Osteoblast (primary cell): ENCODE results near the gene CUL4A. TPM values are rescaled to one million over a fixed set of nuclear protein-coding genes. Genes with fewer than 3 reads are reported as not detected.

Experiments used
- DNase-seq: peaks from one replicate; pipeline ENCODE4 v3.0.0; 2011; ENCODE audit warnings: low spot score, mixed read lengths; ENCODE audit not compliant: insufficient read length; ENCODE audit errors: missing footprints
- H2AFZ ChIP-seq: 2 replicates; pipeline ENCODE4 v1.6.0; 2011; ENCODE audit warnings: mild to moderate bottlenecking, low read length
- H3K27ac ChIP-seq: 2 replicates; pipeline ENCODE4 v1.5.1; 2011; ENCODE audit warnings: mild to moderate bottlenecking, low read depth, low read length, moderate library complexity
- H3K27me3 ChIP-seq: 2 replicates; pipeline ENCODE4 v1.6.0; 2012; ENCODE audit warnings: mild to moderate bottlenecking, control low read depth, inconsistent platforms, low read length, moderate library complexity; ENCODE audit not compliant: insufficient read depth
- H3K36me3 ChIP-seq: 2 replicates; pipeline ENCODE4 v1.5.1; 2011; ENCODE audit warnings: mild to moderate bottlenecking, low read length, control low read depth, moderate library complexity; ENCODE audit not compliant: insufficient read depth
- H3K4me1 ChIP-seq: 2 replicates; pipeline ENCODE4 v1.5.1; 2011; ENCODE audit warnings: mild to moderate bottlenecking, low read length, control low read depth, moderate library complexity; ENCODE audit not compliant: insufficient read depth
- H3K4me2 ChIP-seq: 2 replicates; pipeline ENCODE4 v1.6.0; 2011; ENCODE audit warnings: mild to moderate bottlenecking, low read length; ENCODE audit not compliant: insufficient read depth
- H3K4me3 ChIP-seq: fragments of 200-600 bp; sonication (generic); 3 replicates; pipeline ENCODE4 v1.5.1; 2012; ENCODE audit warnings: mild to moderate bottlenecking, low read length, inconsistent platforms; ENCODE audit not compliant: insufficient read depth
- H3K79me2 ChIP-seq: 2 replicates; pipeline ENCODE4 v1.6.0; 2012; ENCODE audit warnings: mild to moderate bottlenecking, low read length, control low read depth, inconsistent platforms; ENCODE audit not compliant: insufficient read depth
- H3K9me3 ChIP-seq: 2 replicates; pipeline ENCODE4 v1.5.1; 2011; ENCODE audit warnings: low read depth, low read length, control low read depth
- H4K20me1 ChIP-seq: 2 replicates; pipeline ENCODE4 v1.6.0; 2012; ENCODE audit warnings: mild to moderate bottlenecking, low read length, control low read depth; ENCODE audit not compliant: insufficient read depth
- total RNA-seq: library from RNA; depleted of rRNA; stranded (reverse); fragments of >200 nt; gene quantifications from 2 replicates; pipeline ENCODE4 v1.2.3, GENCODE V29; 2012
- TF ChIP-seq, protein P1 (sequence below): IDR thresholded peaks from 2 replicates; pipeline ENCODE4 v1.5.1; 2011; ENCODE audit warnings: mild to moderate bottlenecking, low read depth, low read length, moderate library complexity; ENCODE audit errors: extremely low read depth

The CUL4A gene
- total RNA-seq, 1 donor = 128 TPM

GRCh38 chr13:113162783-113163685 is 46.4 kb upstream of the CUL4A start:
- Histone ChIP-seq H3K27ac (no peak overlapping the region), H4K20me1 (no peaks in the 10 kb centered on the region), H2AFZ (no peak overlapping the region), H3K27me3 (peaks cover 17% of the 10 kb centered on the region), H3K4me3 (no peak overlapping the region), H3K79me2 (no peaks in the 10 kb centered on the region), H3K36me3 (no peaks in the 10 kb centered on the region), H3K4me1 (no peaks in the 10 kb centered on the region), H3K9me3 (no peaks in the 10 kb centered on the region), H3K4me2 (no peak overlapping the region)
- DNase-seq = peak; percentile 58
- TF ChIP-seq, protein P1, sequence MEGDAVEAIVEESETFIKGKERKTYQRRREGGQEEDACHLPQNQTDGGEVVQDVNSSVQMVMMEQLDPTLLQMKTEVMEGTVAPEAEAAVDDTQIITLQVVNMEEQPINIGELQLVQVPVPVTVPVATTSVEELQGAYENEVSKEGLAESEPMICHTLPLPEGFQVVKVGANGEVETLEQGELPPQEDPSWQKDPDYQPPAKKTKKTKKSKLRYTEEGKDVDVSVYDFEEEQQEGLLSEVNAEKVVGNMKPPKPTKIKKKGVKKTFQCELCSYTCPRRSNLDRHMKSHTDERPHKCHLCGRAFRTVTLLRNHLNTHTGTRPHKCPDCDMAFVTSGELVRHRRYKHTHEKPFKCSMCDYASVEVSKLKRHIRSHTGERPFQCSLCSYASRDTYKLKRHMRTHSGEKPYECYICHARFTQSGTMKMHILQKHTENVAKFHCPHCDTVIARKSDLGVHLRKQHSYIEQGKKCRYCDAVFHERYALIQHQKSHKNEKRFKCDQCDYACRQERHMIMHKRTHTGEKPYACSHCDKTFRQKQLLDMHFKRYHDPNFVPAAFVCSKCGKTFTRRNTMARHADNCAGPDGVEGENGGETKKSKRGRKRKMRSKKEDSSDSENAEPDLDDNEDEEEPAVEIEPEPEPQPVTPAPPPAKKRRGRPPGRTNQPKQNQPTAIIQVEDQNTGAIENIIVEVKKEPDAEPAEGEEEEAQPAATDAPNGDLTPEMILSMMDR = no peak

DNA sequence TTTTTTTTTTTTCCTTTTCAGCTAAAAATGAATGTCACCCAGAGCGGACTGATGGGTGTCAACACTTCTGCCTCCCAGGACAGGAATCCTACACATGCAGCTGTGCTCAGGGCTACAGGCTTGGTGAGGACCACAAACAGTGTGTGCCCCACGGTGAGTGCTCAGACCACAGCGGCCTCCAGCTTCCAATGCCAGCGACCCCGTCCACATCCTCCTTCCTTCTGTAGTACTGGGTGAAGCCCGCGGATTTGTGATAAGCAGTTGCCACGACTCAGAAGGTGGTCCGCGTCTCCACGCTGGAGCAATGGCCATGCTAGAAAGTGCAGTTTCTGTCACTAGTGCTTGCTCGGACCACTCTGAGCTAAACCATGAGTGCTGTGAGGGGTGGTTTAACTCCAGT is 44.9 kb upstream of the CUL4A start:
- H3K36me3 ChIP-seq = peaks cover 8% of the 10 kb centered on the region
- H3K4me2 ChIP-seq = no peak overlapping the region
- H3K27ac ChIP-seq = no peak overlapping the region
- no peaks in the 10 kb centered on the region for H3K9me3 ChIP-seq
- no peaks in the 10 kb centered on the region for H3K4me1 ChIP-seq
- H4K20me1 ChIP-seq = no peaks in the 10 kb centered on the region
- peaks cover 17% of the 10 kb centered on the region for H3K27me3 ChIP-seq
- TF ChIP-seq, protein P1 = no peak
- H3K4me3 ChIP-seq = no peak overlapping the region
- no peaks in the 10 kb centered on the region for H3K79me2 ChIP-seq
- peak; percentile 43 for DNase-seq
- H2AFZ ChIP-seq = no peak overlapping the region

DNA sequence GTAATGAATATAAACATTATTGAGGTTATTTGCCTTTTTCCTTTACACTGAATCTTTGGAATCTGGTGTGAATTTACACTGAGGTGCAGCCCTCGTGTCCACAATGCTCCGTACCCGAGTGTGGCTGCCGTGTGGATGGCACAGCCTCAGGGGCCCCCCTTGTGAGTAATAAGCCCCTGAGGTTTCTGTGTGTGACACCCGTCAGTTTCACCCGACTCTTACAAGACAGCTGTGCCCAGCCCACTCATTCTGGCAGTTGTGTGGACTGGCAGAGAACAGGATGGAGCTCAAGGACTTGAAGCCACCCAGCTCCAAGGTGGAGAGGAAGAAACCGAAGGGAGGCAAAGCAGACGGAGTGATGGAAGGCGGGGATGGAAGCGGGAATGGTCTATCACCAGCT is 43.1 kb upstream of the CUL4A start:
- H3K27ac ChIP-seq = no peak overlapping the region
- H3K4me3 ChIP-seq = no peak overlapping the region
- H3K4me2 ChIP-seq = no peak overlapping the region
- H3K4me1 ChIP-seq = no peaks in the 10 kb centered on the region
- no peak for DNase-seq
- H4K20me1 ChIP-seq = no peaks in the 10 kb centered on the region
- no peak overlapping the region for H2AFZ ChIP-seq
- peaks cover 15% of the 10 kb centered on the region for H3K36me3 ChIP-seq
- TF ChIP-seq, protein P1 = no peak
- no peaks in the 10 kb centered on the region for H3K9me3 ChIP-seq
- peaks cover 13% of the 10 kb centered on the region for H3K27me3 ChIP-seq
- no peaks in the 10 kb centered on the region for H3K79me2 ChIP-seq

- H3K4me3 ChIP-seq = no peak overlapping the region
- no peaks in the 10 kb centered on the region for H3K9me3 ChIP-seq
- H3K27ac ChIP-seq = no peak overlapping the region
- TF ChIP-seq, protein P1 = no peak
- H2AFZ ChIP-seq = no peak overlapping the region
- H3K27me3 ChIP-seq = peaks cover 10% of the 10 kb centered on the region
- peaks cover 19% of the 10 kb centered on the region for H3K36me3 ChIP-seq
- no peaks in the 10 kb centered on the region for H3K79me2 ChIP-seq
- no peak overlapping the region for H3K4me2 ChIP-seq
- peak; percentile 44 for DNase-seq
- H3K4me1 ChIP-seq = no peaks in the 10 kb centered on the region
- no peaks in the 10 kb centered on the region for H4K20me1 ChIP-seq
These were observed 42.7 kb upstream of the CUL4A start for GRCh38 chr13:113166681-113167080.
